Activated CD4-positive, alpha-beta T cell treated with anti-CD3 and anti-CD28 coated beads for 24 hours (primary cell): ENCODE results near the gene TVP23B.
"Not testable (repeated sequence)": the region's sequence is repeated elsewhere in the genome, so short reads cannot be mapped to it uniquely, and the experiment has no call there.

Source experiments
- DNase-seq, 2 donors: peaks; one replicate each; pipeline ENCODE4 v3.0.0-alpha.2; 2020; ENCODE audit warnings: low read depth in 2 of 2

TVP23B gene

DNA sequence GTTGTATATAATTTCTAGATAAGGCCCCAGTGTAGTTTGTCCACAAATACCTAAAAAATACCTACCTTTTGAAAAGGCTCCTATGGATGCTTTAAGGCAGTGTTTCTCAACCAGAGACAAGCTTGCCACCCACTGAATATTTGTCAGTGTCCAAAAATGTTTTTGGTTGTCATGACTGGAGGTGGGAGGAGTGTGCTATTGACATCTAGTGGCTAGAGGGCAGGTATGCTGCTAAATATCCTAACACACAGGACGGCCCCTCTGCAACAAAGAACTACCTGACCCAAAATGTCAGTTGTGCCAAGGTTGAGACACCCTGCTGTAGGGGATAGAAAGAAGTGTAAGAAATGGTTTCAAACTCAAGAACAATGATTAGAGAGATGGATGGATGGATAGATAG is 10.4 kb downstream of the TVP23B start:
- DNase-seq: not testable (repeated sequence)

DNA sequence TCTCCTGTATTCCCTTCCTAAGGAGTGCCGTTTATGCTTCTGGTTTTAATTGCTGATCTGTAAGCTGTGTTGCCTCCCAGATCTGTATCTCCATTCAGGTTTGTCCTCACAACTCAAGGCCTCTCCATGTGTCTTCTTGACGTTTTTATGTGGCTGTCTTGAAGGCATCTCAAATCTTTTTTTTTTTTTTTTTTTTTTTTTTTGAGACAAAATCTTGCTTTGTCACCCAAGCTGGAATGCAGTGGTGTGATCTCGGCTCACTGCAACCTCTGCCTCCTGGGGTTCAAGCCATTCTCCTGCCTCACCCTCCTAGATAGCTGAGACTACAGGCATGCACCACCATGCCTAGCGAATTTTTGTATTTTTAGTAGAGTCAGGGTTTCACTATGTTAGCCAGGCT is 13.9 kb downstream of the TVP23B start:
- not testable (repeated sequence) for DNase-seq

DNA sequence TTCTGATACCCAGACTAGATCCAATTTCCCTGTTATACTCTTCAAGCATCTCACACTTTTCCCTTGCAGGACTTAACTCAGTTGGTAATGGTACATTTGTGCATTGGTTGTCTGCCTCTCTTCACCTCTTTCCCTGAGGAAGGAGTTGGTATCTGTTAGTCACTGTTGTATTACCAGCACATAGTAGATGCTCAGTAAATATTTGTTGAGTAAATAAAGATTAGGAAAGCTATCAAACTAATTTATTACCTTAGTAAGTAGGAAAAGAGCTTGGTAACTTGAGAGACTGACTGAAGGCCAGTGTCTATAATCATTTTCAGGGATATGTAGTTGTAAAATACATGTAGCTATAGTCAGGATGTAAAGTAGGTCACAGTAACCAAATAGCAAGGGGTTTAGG is 15.9 kb downstream of the TVP23B start:
- DNase-seq: not testable (repeated sequence)

DNA sequence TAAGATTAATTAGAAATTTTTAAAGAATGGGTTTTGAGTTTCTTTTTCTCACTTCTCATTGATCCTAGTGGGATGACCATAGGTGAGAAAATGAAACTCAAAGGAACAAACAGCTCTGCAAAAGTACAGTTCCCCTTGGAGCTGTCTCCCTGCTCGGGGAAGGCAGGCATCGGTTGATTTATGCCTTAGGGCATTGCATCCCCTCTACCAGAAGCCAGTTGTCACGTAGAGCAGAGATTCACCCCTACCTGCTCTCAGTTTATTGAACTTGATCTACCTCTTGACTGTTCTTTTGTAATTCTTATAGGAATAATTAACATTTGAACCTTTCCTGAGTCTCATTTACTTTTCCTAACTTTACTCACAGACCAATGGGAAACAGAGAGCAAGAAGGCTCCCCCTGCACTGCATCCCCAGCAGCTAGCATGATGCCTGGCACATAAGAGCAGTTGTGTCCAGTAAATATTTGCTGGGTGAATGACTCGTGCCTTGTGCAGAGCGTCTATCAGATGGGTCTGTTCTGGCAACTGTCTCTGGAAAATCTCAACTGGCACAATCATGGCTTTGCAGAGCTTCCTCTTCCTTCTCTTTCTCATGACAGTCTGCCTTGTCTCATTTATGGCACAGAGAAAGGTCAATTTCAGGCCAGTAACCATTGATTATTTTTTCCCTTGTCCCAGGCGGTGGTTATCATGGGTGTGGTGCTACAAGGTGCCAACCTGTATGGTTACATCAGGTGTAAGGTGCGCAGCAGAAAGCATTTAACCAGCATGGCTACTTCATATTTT is 22.7 kb downstream of the TVP23B start:
- DNase-seq: not testable (repeated sequence)

DNA sequence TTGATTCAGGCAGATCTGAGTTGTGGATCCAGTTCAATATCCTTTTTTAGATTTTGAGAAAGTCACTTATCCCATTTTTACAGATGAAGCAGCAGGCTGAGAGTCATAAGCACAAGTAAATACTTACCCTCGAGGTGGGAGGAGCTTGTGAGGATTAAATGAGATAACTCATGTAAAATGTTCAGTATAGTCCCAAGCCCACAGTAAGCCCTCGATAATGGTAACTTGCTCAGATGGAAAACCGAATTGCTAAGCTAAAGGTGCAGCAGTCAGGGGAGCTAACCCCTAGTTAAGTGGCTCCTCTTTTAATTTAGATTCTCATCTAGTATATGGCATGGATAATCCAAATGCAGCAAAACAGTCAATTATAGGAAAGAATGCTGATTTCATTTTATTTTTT is 34.9 kb downstream of the TVP23B start:
- not testable (repeated sequence) for DNase-seq

DNA sequence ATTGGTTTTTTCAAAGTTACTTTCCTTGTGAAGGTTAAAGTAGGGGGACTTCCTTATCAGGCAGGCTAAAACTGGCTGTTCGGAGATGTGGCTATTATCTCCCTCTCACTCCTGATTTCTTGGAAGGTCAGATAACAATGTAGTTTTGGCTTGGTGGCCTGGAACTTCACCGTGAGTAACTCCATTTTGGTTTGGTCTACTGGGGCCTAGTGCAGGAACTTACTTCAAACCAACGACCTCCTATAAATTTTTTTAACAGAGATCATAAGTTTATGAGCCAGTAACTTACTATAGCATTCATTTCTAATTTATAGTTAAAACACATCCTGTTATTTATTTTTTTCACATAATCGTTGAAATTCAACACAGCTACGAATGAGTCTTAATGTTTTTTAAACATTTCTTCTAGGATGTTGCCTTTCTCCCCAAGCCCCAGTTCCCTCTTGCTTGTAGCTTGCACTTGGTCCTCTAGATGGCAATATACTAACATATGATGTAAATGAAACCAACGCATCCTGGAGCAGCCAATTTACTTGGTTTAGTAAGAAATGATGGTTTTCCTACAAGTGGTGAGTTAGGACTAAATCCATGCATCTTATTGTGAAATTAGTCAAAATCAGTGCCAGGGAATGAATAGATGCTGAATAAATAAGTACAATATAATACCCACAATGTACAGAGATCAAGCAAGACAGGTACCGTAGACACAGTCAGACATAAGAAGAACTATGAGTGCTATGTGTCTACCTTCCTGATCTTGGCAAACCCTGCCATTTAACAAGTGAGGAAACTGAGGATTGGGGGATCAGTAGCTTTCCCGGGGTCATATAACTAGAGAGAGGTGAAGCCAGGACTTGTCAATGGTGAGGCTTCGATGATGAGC is 35.7 kb downstream of the TVP23B start:
- peak in 1 of 2 donors; percentile 33 for DNase-seq

DNA sequence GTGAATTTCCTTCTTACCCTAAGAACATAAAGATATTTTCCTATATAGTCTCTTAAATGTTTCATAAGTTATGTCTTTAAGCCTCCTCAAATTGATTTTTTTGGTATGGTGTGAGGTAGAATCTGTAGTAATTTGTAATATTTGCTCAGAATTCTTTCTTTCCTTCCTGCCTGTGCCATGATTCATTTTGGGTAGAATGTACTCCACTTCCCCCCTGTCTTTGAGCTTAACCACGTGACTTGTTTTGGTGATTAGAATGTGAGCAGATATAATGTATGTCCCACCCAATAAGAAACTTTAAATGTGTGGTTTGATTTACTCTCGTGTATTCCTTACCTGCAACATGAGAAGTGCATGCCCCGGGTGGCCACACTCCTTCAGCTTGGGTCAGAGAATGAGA is 40.4 kb downstream of the TVP23B start:
- not testable (repeated sequence) for DNase-seq

DNA sequence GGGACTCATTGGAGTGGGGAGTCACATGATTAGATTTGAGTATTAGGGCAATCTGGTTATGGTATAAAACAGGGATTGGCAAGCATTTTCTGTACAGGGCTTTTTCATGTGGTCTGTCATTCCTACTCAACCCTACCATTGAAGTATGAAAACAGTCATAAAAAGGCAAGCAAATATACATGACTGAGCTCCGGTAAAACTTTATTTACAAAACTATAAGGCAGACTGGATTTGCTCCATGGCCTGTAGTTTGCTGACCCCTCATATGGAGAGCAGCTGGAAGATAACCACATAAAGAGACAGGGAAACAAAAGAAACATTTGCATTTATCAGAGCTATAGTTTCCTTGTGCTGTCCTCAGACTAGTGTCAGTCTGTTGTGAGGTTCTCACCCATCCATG is 46.6 kb downstream of the TVP23B start:
- DNase-seq: not testable (repeated sequence)

DNA sequence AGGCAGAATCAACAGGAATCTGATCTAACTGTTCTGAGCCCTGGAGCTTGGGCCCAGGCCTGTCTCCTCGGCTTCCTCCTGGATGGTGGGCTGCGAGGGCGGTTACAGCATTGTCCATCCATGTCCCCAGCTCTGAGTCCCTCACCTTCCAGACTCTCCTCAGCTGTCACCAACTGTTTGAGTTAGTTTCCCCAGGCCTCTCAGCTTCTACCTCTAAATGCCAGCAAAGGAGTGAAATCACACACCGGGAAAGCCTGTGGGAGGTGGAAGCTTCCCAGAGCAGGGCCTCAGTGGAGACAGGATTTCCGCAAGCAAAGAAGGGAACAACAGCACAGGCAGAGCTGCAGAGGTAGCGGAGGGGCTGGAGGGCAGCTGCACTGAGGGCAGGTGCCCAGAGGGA is 67.5 kb downstream of the TVP23B start:
- no peak for DNase-seq

DNA sequence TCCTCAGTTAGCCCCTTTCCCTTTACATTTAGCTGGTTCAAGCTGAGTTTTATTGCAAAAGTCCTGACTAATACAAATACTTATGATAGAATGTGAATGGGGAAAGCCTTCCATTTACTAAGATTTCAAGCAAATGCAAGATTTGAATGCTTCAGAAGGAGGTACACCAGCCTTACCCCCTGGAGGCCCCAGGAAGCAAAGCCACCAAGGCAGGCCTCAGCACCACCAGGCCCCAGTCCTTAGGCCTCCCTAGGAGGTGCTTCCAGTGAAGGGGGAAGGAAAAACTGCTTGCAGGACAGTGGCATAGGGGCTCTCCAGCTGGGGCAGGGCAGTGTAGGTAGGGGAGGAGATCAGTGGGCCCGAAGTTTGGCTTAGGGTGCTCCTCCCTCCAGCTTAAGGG is 69.7 kb downstream of the TVP23B start:
- no peak for DNase-seq

DNA sequence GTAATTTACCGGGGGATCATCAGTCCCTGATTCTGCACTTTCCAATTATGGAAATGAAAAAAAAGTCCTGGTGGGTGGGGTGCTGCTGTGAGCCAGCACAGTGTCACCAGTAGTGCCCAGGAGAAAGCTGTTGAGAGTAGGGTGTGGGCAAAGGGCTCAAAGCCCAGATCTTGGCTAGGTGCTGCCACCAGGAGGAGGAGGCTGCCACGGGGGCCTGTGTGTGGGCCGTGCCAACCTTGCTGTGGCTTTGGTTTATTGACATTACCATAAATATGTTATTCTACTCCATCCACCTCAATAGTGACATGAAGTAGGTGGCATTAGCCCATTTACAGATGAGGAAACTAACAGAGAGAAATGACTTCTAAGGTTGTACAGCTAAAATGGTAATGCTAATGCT is 70.2 kb downstream of the TVP23B start:
- no peak for DNase-seq

DNA sequence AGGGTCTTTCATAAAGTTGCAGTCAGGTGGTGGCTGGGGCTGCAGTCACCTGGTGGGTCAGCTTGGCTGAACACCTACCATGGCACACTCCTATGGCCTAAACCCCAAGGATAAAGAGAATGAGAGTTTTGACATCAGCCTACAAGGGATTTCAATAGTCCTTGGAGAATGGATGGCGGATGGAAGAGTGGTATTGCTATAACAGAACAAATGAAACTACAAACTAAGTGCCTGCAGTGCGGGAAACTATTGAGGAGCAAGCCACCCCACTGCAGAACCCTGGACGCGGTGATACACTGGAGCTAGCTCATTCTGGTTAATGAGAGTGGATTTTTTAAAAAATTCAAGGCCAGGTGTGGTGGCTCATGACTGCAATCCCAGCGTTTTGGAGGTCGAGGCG is 74.0 kb downstream of the TVP23B start:
- DNase-seq: no peak

DNA sequence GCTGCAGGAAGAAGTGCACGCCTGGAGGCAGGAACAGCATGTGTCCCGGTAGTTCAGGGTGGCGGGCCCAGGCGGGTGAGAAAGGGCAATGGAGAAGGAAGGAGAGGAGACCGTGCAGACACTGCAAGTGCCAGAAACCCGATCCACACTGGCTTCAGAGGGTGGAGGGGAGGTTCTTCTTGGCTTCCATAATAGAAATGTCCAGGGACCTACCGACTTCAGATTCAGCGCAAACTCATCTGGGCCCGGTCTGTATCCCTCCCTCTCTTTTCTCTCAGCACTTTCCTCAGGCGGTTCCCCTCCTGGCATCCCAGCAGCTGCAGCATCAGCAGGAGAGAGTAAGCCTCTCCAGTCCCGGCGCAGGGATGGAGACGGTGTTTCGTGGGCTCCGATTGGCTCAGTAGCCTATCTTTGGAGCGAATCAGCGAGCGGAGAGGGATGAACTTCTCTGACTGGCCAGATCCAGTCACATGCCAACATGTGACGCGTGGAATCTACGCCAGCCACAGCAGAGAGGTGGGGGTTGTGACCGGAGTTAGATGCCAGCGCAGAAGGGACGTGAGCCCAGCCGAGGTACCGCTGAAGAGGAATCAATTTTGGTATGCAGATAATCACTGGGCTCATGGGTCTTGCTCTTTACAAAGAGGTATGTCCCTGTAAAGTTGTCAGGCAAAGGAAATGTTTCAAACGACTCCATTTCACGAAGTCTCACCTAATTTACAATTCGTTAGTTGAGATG is 75.0 kb downstream of the TVP23B start:
- DNase-seq: peak; percentile 73 to 75
